ENCODE measurements around the gene FBLN5. TPM values are rescaled to one million over a fixed set of nuclear protein-coding genes. Genes with fewer than 3 reads are reported as not detected.
A peak's percentile ranks its signal among the peaks of the same experiment; 100 is the strongest.
"Not testable (repeated sequence)": the region's sequence is repeated elsewhere in the genome, so short reads cannot be mapped to it uniquely, and the experiment has no call there.

Gene FBLN5
- total RNA-seq, 1 experiment from 2014 or later: 8.6 TPM

- no peak for DNase-seq (ENCODE audit: low spot score)
These were observed 37.3 kb downstream of the FBLN5 start for GRCh38 chr14:91910196-91910595.

GRCh38 chr14:91906374-91906773 lies 41.1 kb downstream of the FBLN5 start:
- DNase-seq (ENCODE audit: low spot score): no peak

GRCh38 chr14:91904956-91905645 lies 42.4 kb downstream of the FBLN5 start:
- no peak for DNase-seq (ENCODE audit: low spot score)

GRCh38 chr14:91904483-91904882 lies 43.0 kb downstream of the FBLN5 start:
- DNase-seq (ENCODE audit: low spot score): no peak

GRCh38 chr14:91903070-91903469 lies 44.4 kb downstream of the FBLN5 start:
- no peak for DNase-seq (ENCODE audit: low spot score)

GRCh38 chr14:91902336-91902735 lies 45.2 kb downstream of the FBLN5 start:
- no peak for DNase-seq (ENCODE audit: low spot score)

- DNase-seq (ENCODE audit: low spot score): no peak
These were observed 45.9 kb downstream of the FBLN5 start for GRCh38 chr14:91901449-91902226.

- no peak for DNase-seq (ENCODE audit: low spot score)
These were observed 47.7 kb downstream of the FBLN5 start for GRCh38 chr14:91899806-91900205.

GRCh38 chr14:91899213-91899612 lies 48.3 kb downstream of the FBLN5 start:
- no peak for DNase-seq (ENCODE audit: low spot score)

GRCh38 chr14:91898372-91898771 lies 49.1 kb downstream of the FBLN5 start:
- DNase-seq (ENCODE audit: low spot score): no peak

- not testable (repeated sequence) for DNase-seq (ENCODE audit: low spot score)
These were observed 49.8 kb downstream of the FBLN5 start for GRCh38 chr14:91897716-91898115.

- peak; percentile 1 for DNase-seq (ENCODE audit: low spot score)
These were observed 50.3 kb downstream of the FBLN5 start for GRCh38 chr14:91897106-91897701.

GRCh38 chr14:91896419-91896818 lies 51.1 kb downstream of the FBLN5 start:
- no peak for DNase-seq (ENCODE audit: low spot score)

- no peak for DNase-seq (ENCODE audit: low spot score)
These were observed 53.8 kb downstream of the FBLN5 start for GRCh38 chr14:91893669-91894068.

GRCh38 chr14:91893007-91893406 lies 54.5 kb downstream of the FBLN5 start:
- no peak for DNase-seq (ENCODE audit: low spot score)

GRCh38 chr14:91891721-91892220 lies 55.7 kb downstream of the FBLN5 start:
- no peak for DNase-seq (ENCODE audit: low spot score)

- DNase-seq (ENCODE audit: low spot score): no peak
These were observed 56.4 kb downstream of the FBLN5 start for GRCh38 chr14:91891101-91891500.

GRCh38 chr14:91890291-91890749 lies 57.2 kb downstream of the FBLN5 start:
- DNase-seq (ENCODE audit: low spot score): no peak

- no peak for DNase-seq (ENCODE audit: low spot score)
These were observed 57.9 kb downstream of the FBLN5 start for GRCh38 chr14:91889477-91890211.

GRCh38 chr14:91888641-91889476 lies 58.6 kb downstream of the FBLN5 start:
- DNase-seq (ENCODE audit: low spot score): peak; percentile 5

- no peak for DNase-seq (ENCODE audit: low spot score)
These were observed 60.5 kb downstream of the FBLN5 start for GRCh38 chr14:91886961-91887360.

Measured in A172 (cell line).